Cardiac fibroblast (primary cell): Measurements from ENCODE around the gene PINK1.

Experiments used
- DNase-seq, 2 donors: peaks; one replicate each; pipeline versions ENCODE4 v3.0.0 to v3.0.0-alpha.2; 2010; ENCODE audit warnings: low read depth in 2 of 2
- H3K4me3 ChIP-seq, 2 donors: replicated peaks in 1 of 2; 1 replicate in 1 of 2; 2 replicates in 1 of 2; pipeline ENCODE4 v1.5.1; 2011; ENCODE audit warnings: low read depth in 2 of 2, low read length in 2 of 2, mild to moderate bottlenecking in 2 of 2, moderate library complexity in 1 of 2
- CTCF ChIP-seq: IDR thresholded peaks from one replicate; pipeline ENCODE4 v1.5.1; 2011; ENCODE audit warnings: low read depth, mild to moderate bottlenecking, low read length, inconsistent platforms

PINK1 gene

GRCh38 chr1:20630729-20631128, 2.5 kb upstream of the PINK1 start:
- no peak for TF ChIP-seq CTCF
- DNase-seq, result peak in 1 of 2 donors; percentile 26
- no peak overlapping the region for H3K4me3 ChIP-seq

GRCh38 chr1:20632386-20632785, 872 bp upstream of the PINK1 start:
- no peak for DNase-seq

GRCh38 chr1:20634065-20634593, 871 bp downstream of the PINK1 start:
- H3K4me3 ChIP-seq, result peak overlapping the region; percentile 75 to 84
- TF ChIP-seq CTCF, result no peak
- no peak for DNase-seq

More at GRCh38 chr1:20632386-20632785, 872 bp upstream of the PINK1 start:
- no peak for TF ChIP-seq CTCF
- H3K4me3 ChIP-seq, result no peak overlapping the region

GRCh38 chr1:20634594-20635084, 1.4 kb downstream of the PINK1 start:
- peak; percentile 52 for DNase-seq
- no peak for TF ChIP-seq CTCF
- H3K4me3 ChIP-seq, result peak overlapping the region; percentile 75 to 84

GRCh38 chr1:20636785-20637347, 3.6 kb downstream of the PINK1 start:
- no peak for DNase-seq
- no peak for TF ChIP-seq CTCF
- no peak overlapping the region for H3K4me3 ChIP-seq

- TF ChIP-seq CTCF, result peak; percentile 73
- no peak overlapping the region for H3K4me3 ChIP-seq
- peak; percentile 69 to 71 for DNase-seq
These were observed 6.9 kb downstream of the PINK1 start for GRCh38 chr1:20640183-20640597.
